HG02678 (cell line): ENCODE measurements around the gene PNLIPRP3.
"Not testable (repeated sequence)": the region's sequence is repeated elsewhere in the genome, so short reads cannot be mapped to it uniquely, and the experiment has no call there.

Experiments
- ATAC-seq: cut with Tn5 transposase; IDR thresholded peaks from one replicate; pipeline ENCODE4 v1.9.1; 2021; ENCODE audit warnings: mild to moderate bottlenecking, moderate library complexity; ENCODE audit not compliant: unreplicated experiment

PNLIPRP3 gene

GRCh38 chr10:116427671-116428070 lies at the start of gene PNLIPRP3:
Gene PNLIPRP3, plus strand, starts transcription at chr10:116427847. Its CDS starts 166 bp downstream, at chr10:116428013.
- ATAC-seq: no peak

GRCh38 chr10:116382290-116382689 lies 45.4 kb upstream of the PNLIPRP3 start:
- no peak for ATAC-seq

GRCh38 chr10:116385311-116385710 lies 42.3 kb upstream of the PNLIPRP3 start:
- ATAC-seq: no peak

- ATAC-seq: no peak
These were observed 41.4 kb upstream of the PNLIPRP3 start for GRCh38 chr10:116385994-116386809.

GRCh38 chr10:116393246-116393831 lies 34.3 kb upstream of the PNLIPRP3 start:
- not testable (repeated sequence) for ATAC-seq

GRCh38 chr10:116395223-116395985 lies 32.2 kb upstream of the PNLIPRP3 start:
- ATAC-seq: no peak

- no peak for ATAC-seq
These were observed 29.4 kb upstream of the PNLIPRP3 start for GRCh38 chr10:116398224-116398623.

GRCh38 chr10:116402858-116403257 lies 24.8 kb upstream of the PNLIPRP3 start:
- no peak for ATAC-seq

GRCh38 chr10:116403740-116404250 lies 23.9 kb upstream of the PNLIPRP3 start:
- ATAC-seq: no peak

- no peak for ATAC-seq
These were observed 18.9 kb upstream of the PNLIPRP3 start for GRCh38 chr10:116408719-116409118.

GRCh38 chr10:116410351-116410750 lies 17.3 kb upstream of the PNLIPRP3 start:
- ATAC-seq: no peak

- ATAC-seq: no peak
These were observed 9.8 kb upstream of the PNLIPRP3 start for GRCh38 chr10:116417821-116418220.

GRCh38 chr10:116418389-116418788 lies 9.3 kb upstream of the PNLIPRP3 start:
- no peak for ATAC-seq

- ATAC-seq: no peak
These were observed 5.8 kb upstream of the PNLIPRP3 start for GRCh38 chr10:116421815-116422214.

GRCh38 chr10:116429288-116429977 lies 1.8 kb downstream of the PNLIPRP3 start:
- ATAC-seq: no peak

- no peak for ATAC-seq
These were observed 2.6 kb downstream of the PNLIPRP3 start for GRCh38 chr10:116430288-116430687.

GRCh38 chr10:116431598-116431997 lies 4.0 kb downstream of the PNLIPRP3 start:
- ATAC-seq: no peak

GRCh38 chr10:116437076-116437692 lies 9.5 kb downstream of the PNLIPRP3 start:
- no peak for ATAC-seq

GRCh38 chr10:116440330-116441030 lies 12.8 kb downstream of the PNLIPRP3 start:
- no peak for ATAC-seq
